Activated naive CD4-positive, alpha-beta T cell (primary cell): ENCODE results near the gene CEACAM16.
"Not testable (repeated sequence)": the region's sequence is repeated elsewhere in the genome, so short reads cannot be mapped to it uniquely, and the experiment has no call there.

Source experiments
- DNase-seq, 4 experiments: peaks; one replicate each; lab custom pipeline; 2025; lab: John Stamatoyannopoulos, UW

The CEACAM16 gene, protein sequence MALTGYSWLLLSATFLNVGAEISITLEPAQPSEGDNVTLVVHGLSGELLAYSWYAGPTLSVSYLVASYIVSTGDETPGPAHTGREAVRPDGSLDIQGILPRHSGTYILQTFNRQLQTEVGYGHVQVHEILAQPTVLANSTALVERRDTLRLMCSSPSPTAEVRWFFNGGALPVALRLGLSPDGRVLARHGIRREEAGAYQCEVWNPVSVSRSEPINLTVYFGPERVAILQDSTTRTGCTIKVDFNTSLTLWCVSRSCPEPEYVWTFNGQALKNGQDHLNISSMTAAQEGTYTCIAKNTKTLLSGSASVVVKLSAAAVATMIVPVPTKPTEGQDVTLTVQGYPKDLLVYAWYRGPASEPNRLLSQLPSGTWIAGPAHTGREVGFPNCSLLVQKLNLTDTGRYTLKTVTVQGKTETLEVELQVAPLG

DNA sequence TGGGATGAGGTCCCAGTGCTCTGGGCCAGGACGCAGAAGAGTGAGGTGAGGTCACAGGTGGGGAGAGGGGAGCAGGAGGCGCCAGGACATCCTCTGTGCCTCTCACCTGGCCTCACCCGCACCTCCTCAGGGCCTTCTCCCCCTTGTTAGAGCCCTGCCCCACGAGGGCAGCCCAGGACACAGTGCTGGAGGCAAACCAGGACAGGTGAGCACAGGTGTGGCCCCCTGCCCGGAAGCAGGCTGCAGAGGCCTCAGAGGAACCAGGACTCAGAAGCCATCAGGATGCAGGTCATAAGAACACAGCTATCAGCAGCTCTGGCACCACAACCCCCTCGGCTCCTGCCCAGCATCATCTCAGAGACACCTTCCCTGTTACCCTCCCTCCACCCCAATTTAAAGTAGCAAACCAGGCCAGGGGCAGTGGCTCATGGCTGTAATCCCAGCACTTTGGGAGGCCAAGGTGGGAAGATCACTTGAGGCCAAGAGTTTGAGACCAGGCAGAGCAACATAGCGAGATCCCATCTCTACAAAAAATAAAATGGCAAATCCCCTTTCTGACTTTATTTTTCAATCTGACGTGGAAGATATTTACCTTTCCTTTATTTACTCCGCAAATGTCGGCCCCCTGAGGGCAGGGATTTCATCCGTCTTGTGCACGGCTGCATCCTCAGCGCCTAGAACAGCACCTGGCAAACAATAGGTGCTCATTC lies at the start of gene CEACAM16:
Gene CEACAM16 (plus strand): TSS at position 660 of the 710 bp plus-strand sequence. CDS start 2,306 bp downstream, outside the sequence.
- DNase-seq: no peak

GRCh38 chr19:44649578-44650145 lies 49.3 kb upstream of the CEACAM16 start:
- no peak for DNase-seq

- DNase-seq: no peak
These were observed 45.6 kb upstream of the CEACAM16 start for GRCh38 chr19:44653343-44653742.

- DNase-seq: peak in 2 of 4 experiments; percentile 22 to 56
These were observed 44.8 kb upstream of the CEACAM16 start for GRCh38 chr19:44653977-44654774.

DNA sequence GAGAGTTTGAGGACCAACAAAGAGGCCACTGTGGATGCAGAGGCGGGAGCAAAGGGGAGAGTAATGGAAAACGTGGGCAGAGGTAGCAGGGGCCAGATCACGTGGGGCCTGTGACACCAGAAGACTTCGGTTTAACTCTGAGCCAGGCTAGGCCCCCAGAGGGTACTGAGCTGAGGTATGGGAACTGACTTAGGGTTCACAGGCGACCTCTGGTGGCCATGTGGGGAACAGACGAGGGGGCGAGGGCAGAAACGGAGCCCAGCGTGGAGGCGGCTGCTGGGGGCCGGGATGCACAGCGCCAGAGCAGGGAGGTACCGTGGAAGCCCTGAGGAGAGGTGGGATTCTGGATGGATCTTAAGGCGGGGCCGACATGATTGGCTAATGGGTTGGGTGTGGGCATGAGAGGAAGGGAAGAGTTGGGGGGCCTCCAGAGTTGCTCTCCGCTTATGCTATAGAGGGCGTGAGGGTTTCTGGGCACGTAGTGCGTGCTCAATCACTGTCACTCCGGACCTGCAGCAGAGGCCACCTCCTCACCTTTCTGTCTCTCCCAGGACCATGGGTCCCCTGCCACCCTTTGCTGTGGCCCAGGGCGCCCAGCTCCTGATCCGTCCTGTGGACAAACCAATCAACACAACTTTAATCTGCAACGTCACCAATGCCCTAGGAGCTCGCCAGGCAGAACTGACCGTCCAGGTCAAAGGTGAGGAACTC lies 41.6 kb upstream of the CEACAM16 start:
- peak; percentile 25 to 61 (median 48) for DNase-seq

GRCh38 chr19:44658069-44658733 lies 40.8 kb upstream of the CEACAM16 start:
- DNase-seq: no peak

DNA sequence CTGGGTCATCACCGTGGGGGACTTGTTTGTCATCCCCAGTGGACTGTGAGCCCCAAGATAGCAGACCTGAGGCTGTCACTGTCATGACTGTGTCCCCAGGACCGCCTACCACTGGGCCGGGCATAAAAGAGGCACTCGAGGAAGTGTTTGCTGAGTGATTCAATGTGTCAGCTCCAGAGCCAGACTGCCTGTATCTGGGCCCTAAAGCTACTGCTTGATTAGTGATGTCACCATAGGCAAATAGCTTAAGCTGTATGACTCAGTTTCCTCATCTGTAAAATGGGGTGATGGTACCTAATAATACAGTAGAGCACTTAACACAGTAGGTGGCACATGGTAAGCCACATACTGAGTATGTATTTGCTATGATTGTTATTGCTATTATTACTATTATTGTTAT lies 38.9 kb upstream of the CEACAM16 start:
- DNase-seq: no peak

GRCh38 chr19:44661205-44661604 lies 37.7 kb upstream of the CEACAM16 start:
- DNase-seq: no peak

GRCh38 chr19:44661904-44662303 lies 37.0 kb upstream of the CEACAM16 start:
- no peak for DNase-seq

DNA sequence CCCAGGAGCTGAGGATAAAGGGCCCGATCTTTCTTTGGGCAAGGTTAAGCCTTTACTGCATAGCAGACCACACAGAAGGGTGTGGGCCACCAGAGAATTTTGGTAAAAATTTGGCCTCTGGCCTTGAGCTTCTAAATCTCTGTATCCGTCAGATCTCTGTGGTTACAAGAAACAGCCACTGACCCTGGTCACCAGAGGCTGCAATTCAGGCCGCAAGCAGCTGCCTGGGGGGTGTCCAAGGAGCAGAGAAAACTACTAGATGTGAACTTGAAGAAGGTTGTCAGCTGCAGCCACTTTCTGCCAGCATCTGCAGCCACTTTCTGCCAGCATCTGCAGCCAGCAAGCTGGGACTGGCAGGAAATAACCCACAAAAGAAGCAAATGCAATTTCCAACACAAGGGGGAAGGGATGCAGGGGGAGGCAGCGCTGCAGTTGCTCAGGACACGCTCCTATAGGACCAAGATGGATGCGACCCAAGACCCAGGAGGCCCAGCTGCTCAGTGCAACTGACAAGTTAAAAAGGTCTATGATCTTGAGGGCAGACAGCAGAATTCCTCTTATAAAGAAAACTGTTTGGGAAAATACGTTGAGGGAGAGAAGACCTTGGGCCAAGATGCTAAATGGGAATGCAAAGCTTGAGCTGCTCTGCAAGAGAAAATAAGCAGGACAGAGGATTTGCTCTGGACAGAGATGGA lies 36.1 kb upstream of the CEACAM16 start:
- no peak for DNase-seq

- DNase-seq: no peak
These were observed 35.0 kb upstream of the CEACAM16 start for GRCh38 chr19:44663996-44664395.

DNA sequence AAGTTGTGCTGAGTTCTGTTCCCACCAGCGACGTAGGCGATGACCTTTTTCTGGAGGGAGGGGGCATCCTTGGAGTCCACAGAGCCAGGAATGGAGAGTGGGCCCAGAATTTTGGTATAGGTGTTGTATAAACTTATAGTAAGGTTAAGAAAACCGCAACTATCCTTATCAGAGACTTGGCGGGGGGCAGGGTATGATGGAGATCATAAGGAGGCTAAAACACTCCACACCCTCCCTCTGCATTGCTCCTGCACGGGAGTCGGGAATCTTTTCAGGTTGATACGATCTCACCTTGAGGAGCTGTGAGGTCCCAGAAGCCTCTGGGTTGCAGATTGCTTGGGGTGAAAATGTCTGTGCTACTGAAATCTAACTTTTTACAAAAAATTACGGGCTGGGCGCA lies 34.0 kb upstream of the CEACAM16 start:
- DNase-seq: no peak

GRCh38 chr19:44666852-44667556 lies 31.9 kb upstream of the CEACAM16 start:
- no peak for DNase-seq

DNA sequence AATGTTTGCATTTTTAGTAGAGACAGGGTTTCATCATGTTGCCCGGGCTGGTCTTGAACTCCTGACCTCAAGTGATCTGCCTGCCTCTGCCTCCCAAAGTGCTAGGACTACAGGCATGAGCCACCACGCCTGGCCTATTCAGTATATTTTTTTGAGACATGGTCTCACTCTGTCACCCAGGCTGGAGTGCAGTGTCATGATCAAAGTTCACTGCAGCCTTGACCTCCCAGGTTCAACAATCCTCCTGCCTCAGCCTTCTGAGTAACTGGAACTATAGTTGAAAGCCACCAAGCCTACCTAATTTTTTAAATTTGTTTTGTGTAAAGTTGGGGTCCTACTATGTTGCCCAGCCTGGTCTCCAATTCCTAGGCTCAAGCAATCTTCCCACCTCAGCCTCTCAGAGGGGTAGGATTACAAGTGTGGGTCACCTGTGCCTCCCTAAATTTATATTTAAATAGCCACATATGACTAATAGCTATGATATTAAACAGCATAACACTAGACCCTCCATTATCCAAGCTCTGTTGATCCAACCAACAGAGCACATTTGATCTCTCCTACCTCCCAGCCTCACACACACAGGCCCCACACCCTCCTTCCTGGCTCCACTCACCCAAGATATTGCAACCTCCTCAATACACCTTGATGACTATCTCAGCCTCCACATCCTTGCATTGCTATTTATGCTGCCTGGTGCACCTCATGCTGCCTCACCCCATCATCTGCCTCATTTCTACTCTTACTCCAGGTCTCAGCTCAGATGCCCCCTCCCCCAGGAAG lies 29.8 kb upstream of the CEACAM16 start:
- no peak for DNase-seq

DNA sequence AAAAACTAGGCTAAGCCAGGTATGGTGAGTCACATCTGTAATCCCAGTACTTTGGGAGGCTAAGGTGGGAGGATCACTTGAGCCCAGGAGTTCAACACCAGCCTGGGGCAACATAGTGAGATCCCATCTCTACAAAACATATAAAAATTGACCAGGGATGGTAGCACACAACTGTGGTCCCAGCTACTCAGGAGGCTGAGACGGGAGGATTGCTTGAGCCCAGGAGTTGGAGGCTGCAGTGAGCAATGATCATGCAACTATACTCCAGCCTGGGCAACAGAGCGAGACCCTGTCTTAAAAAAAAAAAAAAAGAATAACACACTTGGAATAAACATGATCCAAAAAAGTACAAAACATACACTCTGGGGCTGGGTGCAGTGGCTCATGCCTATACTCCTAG lies 28.9 kb upstream of the CEACAM16 start:
- not testable (repeated sequence) for DNase-seq

DNA sequence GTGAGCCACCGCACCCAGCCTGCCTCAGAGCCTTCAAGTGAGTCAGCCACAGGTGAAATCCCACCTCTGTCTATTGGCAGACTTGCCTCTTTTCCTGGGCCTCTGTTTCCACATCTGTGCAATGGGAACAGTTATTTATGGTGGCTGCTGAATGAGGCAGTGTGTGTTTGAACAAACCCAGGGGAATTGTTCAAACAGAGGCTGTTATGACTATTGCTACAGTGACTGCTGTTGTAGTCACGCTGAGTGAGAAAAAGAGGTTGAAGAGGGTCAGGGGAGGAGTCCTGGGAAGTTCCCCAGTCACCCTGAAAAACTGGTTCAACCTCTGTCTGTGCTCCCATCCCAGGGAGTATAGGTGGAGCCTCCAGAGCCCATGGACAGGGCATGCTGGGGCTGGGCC lies 27.6 kb upstream of the CEACAM16 start, which contains the start of gene CEACAM19:
Gene CEACAM19 (plus strand): TSS at position 83 of the 400 bp plus-strand sequence. CDS start 450 bp downstream, outside the sequence.
- no peak for DNase-seq

GRCh38 chr19:44672226-44672625 lies 26.7 kb upstream of the CEACAM16 start:
- DNase-seq: no peak

- no peak for DNase-seq
These were observed 25.4 kb upstream of the CEACAM16 start for GRCh38 chr19:44673510-44673909.

DNA sequence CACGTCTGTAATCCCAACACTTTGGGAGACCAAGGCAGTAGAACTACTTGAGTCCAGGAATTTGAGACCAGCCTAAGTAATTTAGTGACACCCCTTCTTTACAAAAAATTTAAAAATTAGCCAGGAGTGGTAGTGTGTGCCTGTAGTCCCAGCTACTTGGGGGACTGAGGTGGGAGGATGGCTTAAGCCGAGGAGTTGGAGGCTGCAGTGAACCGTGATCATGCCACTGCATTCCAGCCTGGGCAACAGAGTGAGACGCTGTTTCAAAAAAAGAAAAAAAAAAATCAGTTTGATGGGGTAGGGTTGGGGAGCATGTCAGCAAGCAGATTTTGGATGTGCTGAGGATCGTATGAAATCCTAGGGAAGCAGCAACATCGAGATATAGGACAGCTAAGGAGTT lies 23.4 kb upstream of the CEACAM16 start:
- no peak for DNase-seq
